H1 (cell line): ENCODE data around the gene KRT34. TPM values are rescaled to one million over a fixed set of nuclear protein-coding genes. Genes with fewer than 3 reads are reported as not detected.

Experiments
- CTCF ChIA-PET: fragments of 300-600 bp; sonication (Branson Sonifier 250); formaldehyde crosslinking; loops from one replicate; lab custom pipeline; 2021; ENCODE audit not compliant: partially characterized antibody; lab: Charles Lee
- POLR2A ChIA-PET: fragments of 300-600 bp; sonication (Branson Sonifier 250); formaldehyde crosslinking; loops from one replicate; lab custom pipeline; 2021; ENCODE audit warnings: inconsistent platforms; ENCODE audit not compliant: partially characterized antibody; lab: Charles Lee
- DNase-seq, 2 experiments: peaks; one replicate each; pipeline versions ENCODE4 v3.0.0 to v3.0.0-alpha.2; 2010 to 2022; ENCODE audit warnings: low spot score in 2 of 2, low read depth in 1 of 2, mixed read lengths in 1 of 2
- FAIRE-seq: peaks from 2 replicates; lab custom pipeline; 2011; peaks lifted over from hg19 to GRCh38; lab: Jason Lieb, UNC
- H2AFZ ChIP-seq: 2 replicates; pipeline ENCODE4 v1.8.1; 2012; ENCODE audit warnings: low read length, inconsistent platforms
- H2AK5ac ChIP-seq: 2 replicates; pipeline ENCODE4 v1.6.1; 2013; ENCODE audit warnings: low read depth, low read length
- H2BK120ac ChIP-seq: replicated peaks from 2 replicates; pipeline ENCODE3; 2013; ENCODE audit warnings: low read depth, low read length, inconsistent platforms
- H2BK12ac ChIP-seq: 2 replicates; pipeline ENCODE4 v1.6.1; 2013; ENCODE audit warnings: low read depth, low read length
- H2BK15ac ChIP-seq: 2 replicates; pipeline ENCODE4 v1.6.1; 2013; ENCODE audit warnings: low read length
- H2BK20ac ChIP-seq: 2 replicates; pipeline ENCODE4 v1.6.1; 2013; ENCODE audit warnings: low read length
- H2BK5ac ChIP-seq: 2 replicates; pipeline ENCODE4 v1.6.1; 2013; ENCODE audit warnings: low read depth, low read length
- H3K14ac ChIP-seq: 2 replicates; pipeline ENCODE4 v1.6.1; 2013; ENCODE audit warnings: inconsistent platforms; ENCODE audit not compliant: insufficient read length
- H3K18ac ChIP-seq: 2 replicates; pipeline ENCODE4 v1.6.1; 2013; ENCODE audit warnings: low read length; ENCODE audit errors: extremely low read depth
- H3K23ac ChIP-seq: 2 replicates; pipeline ENCODE4 v1.6.1; 2013; ENCODE audit warnings: inconsistent platforms; ENCODE audit not compliant: insufficient read length
- H3K23me2 ChIP-seq: 2 replicates; pipeline ENCODE4 v1.6.1; 2013; ENCODE audit warnings: low read depth, low read length
- H3K27ac ChIP-seq: 2 replicates; pipeline ENCODE4 v1.6.1; 2011; ENCODE audit warnings: low read depth, low read length, inconsistent platforms
- H3K27me3 ChIP-seq, 4 experiments: replicated peaks in 1 of 4; 1 replicate in 1 of 4; 2 replicates in 3 of 4; pipeline versions ENCODE4 v1.6.1 to v1.8.1; 2011 to 2013; ENCODE audit warnings: low read length in 3 of 4, mild to moderate bottlenecking in 3 of 4, inconsistent platforms in 2 of 4, mixed read lengths in 2 of 4, moderate library complexity in 1 of 4; ENCODE audit not compliant: control insufficient read depth in 3 of 4, insufficient read depth in 3 of 4; ENCODE audit errors: extremely low read depth in 1 of 4
- H3K36me3 ChIP-seq, 4 experiments: 2 replicates each; pipeline versions ENCODE4 v1.6.1 to v1.8.1; 2011 to 2013; ENCODE audit warnings: mild to moderate bottlenecking in 4 of 4, low read length in 3 of 4, moderate library complexity in 2 of 4, control low read depth in 1 of 4, inconsistent platforms in 1 of 4; ENCODE audit not compliant: insufficient read depth in 4 of 4, control insufficient read depth in 2 of 4
- H3K4ac ChIP-seq: replicated peaks from 2 replicates; pipeline ENCODE3; 2013; ENCODE audit warnings: low read length, low read depth, mixed read lengths, inconsistent platforms; ENCODE audit not compliant: insufficient read length
- H3K4me1 ChIP-seq, 4 experiments: replicated peaks in 1 of 4; 1 replicate in 1 of 4; 2 replicates in 3 of 4; pipeline versions ENCODE4 v1.6.1 to v1.8.1; 2011 to 2013; ENCODE audit warnings: low read length in 3 of 4, inconsistent platforms in 2 of 4, mixed read lengths in 1 of 4; ENCODE audit not compliant: insufficient read depth in 4 of 4, control insufficient read depth in 3 of 4
- H3K4me2 ChIP-seq, 2 experiments: 2 replicates each; pipeline versions ENCODE4 v1.6.1 to v1.8.1; 2011 to 2013; ENCODE audit warnings: low read depth in 2 of 2, low read length in 2 of 2, control low read depth in 1 of 2, inconsistent platforms in 1 of 2, mild to moderate bottlenecking in 1 of 2; ENCODE audit not compliant: insufficient read depth in 1 of 2
- H3K4me3 ChIP-seq, 4 experiments: fragments of 200-600, 300-600 bp in 1 of 4; sonication (generic), shearing (Covaris generic), sonication (Bioruptor Twin) in 1 of 4; 2 replicates each; pipeline versions ENCODE4 v1.5.1 to v1.8.1; 2011 to 2016; ENCODE audit warnings: low read length in 4 of 4, low read depth in 3 of 4, control low read depth in 2 of 4, inconsistent platforms in 2 of 4, mild to moderate bottlenecking in 2 of 4, mixed read lengths in 1 of 4, moderate library complexity in 1 of 4; ENCODE audit not compliant: insufficient read depth in 2 of 4; ENCODE audit errors: extremely low read depth in 1 of 4
- H3K56ac ChIP-seq: replicated peaks from 2 replicates; pipeline ENCODE3; 2013; ENCODE audit warnings: low read depth, mild to moderate bottlenecking, mixed read lengths, low read length, inconsistent platforms; ENCODE audit not compliant: insufficient read length
- H3K79me1 ChIP-seq: 2 replicates; pipeline ENCODE4 v1.6.1; 2013; ENCODE audit warnings: low read depth, low read length, control low read depth
- H3K79me2 ChIP-seq, 2 experiments: 2 replicates each; pipeline versions ENCODE4 v1.6.1 to v1.8.1; 2012 to 2013; ENCODE audit warnings: low read length in 2 of 2, mild to moderate bottlenecking in 2 of 2, inconsistent platforms in 1 of 2; ENCODE audit not compliant: insufficient read depth in 2 of 2, control insufficient read depth in 1 of 2
- H3K9ac ChIP-seq, 4 experiments: replicated peaks in 1 of 4; 1 replicate in 1 of 4; 2 replicates in 3 of 4; pipeline versions ENCODE4 v1.6.1 to v1.8.1; 2011 to 2013; ENCODE audit warnings: low read depth in 3 of 4, low read length in 3 of 4, control low read depth in 2 of 4, mild to moderate bottlenecking in 2 of 4, moderate library complexity in 2 of 4, inconsistent platforms in 1 of 4; ENCODE audit errors: extremely low read depth in 1 of 4
- H3K9me3 ChIP-seq, 2 experiments: 2 replicates each; pipeline versions ENCODE4 v1.6.1 to v1.8.1; 2012 to 2013; ENCODE audit warnings: mild to moderate bottlenecking in 2 of 2, moderate library complexity in 2 of 2, control low read depth in 1 of 2, inconsistent platforms in 1 of 2, low read depth in 1 of 2, low read length in 1 of 2, mixed read lengths in 1 of 2; ENCODE audit not compliant: insufficient read depth in 2 of 2
- H4K20me1 ChIP-seq, 2 experiments: replicated peaks in 1 of 2; 2 replicates each; pipeline versions ENCODE3 to v1.8.1; 2011 to 2013; ENCODE audit warnings: inconsistent platforms in 2 of 2, low read length in 2 of 2, mild to moderate bottlenecking in 1 of 2; ENCODE audit not compliant: insufficient read depth in 2 of 2, control insufficient read depth in 1 of 2
- H4K5ac ChIP-seq: 2 replicates; pipeline ENCODE4 v1.6.1; 2013; ENCODE audit warnings: low read length, low read depth, mixed read lengths, inconsistent platforms; ENCODE audit not compliant: insufficient read length
- H4K8ac ChIP-seq: 2 replicates; pipeline ENCODE4 v1.8.0; 2013; ENCODE audit warnings: mild to moderate bottlenecking, moderate library complexity, low read length, inconsistent platforms; ENCODE audit not compliant: insufficient read depth; ENCODE audit errors: extremely low read depth
- H4K91ac ChIP-seq: replicated peaks from 2 replicates; pipeline ENCODE3; 2013; ENCODE audit warnings: low read length, mixed read lengths, inconsistent platforms; ENCODE audit not compliant: insufficient read length
- FOSL1 ChIP-seq: IDR thresholded peaks from 2 replicates; pipeline ENCODE4 v1.6.1; 2011; ENCODE audit warnings: mild to moderate bottlenecking, low read depth, low read length, moderate library complexity; ENCODE audit not compliant: insufficient read depth
- KDM1A ChIP-seq: fragments of 200-600, 300-600 bp; sonication (generic); IDR thresholded peaks from 2 replicates; pipeline ENCODE4 v1.7.1; 2016; ENCODE audit warnings: mild to moderate bottlenecking, low read length, borderline replicate concordance
- MAFK ChIP-seq: IDR thresholded peaks from 2 replicates; pipeline ENCODE4 v1.6.1; 2012; ENCODE audit warnings: low read depth, mild to moderate bottlenecking, improper control_type of control experiment, low read length
- RNF2 ChIP-seq: fragments of 200-900, 300-1000 bp; sonication (generic); IDR thresholded peaks from 2 replicates; pipeline ENCODE4 v1.7.1; 2016; ENCODE audit warnings: borderline replicate concordance, low read depth, mild to moderate bottlenecking, antibody characterized with exemption, low read length; ENCODE audit not compliant: poor library complexity, severe bottlenecking; ENCODE audit errors: missing control alignments
- SP4 ChIP-seq: IDR thresholded peaks from 2 replicates; pipeline ENCODE4 v1.6.1; 2012; ENCODE audit warnings: low read length, inconsistent platforms
- TAF7 ChIP-seq: optimal IDR thresholded peaks from 2 replicates; pipeline ENCODE3; 2011; ENCODE audit warnings: low read depth, mild to moderate bottlenecking, inconsistent platforms, low read length, moderate library complexity, borderline replicate concordance
- WGBS, 2 experiments: shearing (Covaris generic) in 1 of 2; methylation state at CpG; one replicate each; pipeline versions ENCODE4 v1.1.6 to v1.1.7; 2013 to 2015; ENCODE audit warnings: low lambda C conversion rate in 2 of 2, mixed read lengths in 2 of 2, inconsistent platforms in 1 of 2, low coverage in 1 of 2, missing lambda C conversion rate in 1 of 2; ENCODE audit not compliant: insufficient replicate concordance in 2 of 2, insufficient coverage in 1 of 2, insufficient read length in 1 of 2; ENCODE audit errors: extremely low coverage in 1 of 2, missing lambda C conversion rate in 1 of 2; 5-methylcytosine and 5-hydroxymethylcytosine counted together
- polyA plus RNA-seq, 7 experiments: library from polyadenylated mRNA; depleted of rRNA in 3 of 7; stranded (reverse) in 5 of 7; unstranded in 2 of 7; fragments of >200 nt in 5 of 7; fragments of 200-250 nt in 2 of 7; gene quantifications; 1 replicate in 5 of 7; 2 replicates in 1 of 7; 4 replicates in 1 of 7; pipeline versions ENCODE4 v1.2.1 to v1.2.3, GENCODE V29; 2011 to 2013; ENCODE audit warnings: missing spikeins in 2 of 7, mixed read lengths in 2 of 7
- total RNA-seq: library from RNA; stranded (reverse); fragmentation: NEBNext Ultra II Directional; extraction: Animal tissue kit (Norgen Biotek cat#: 25700); gene quantifications from 2 replicates; pipeline ENCODE4 v1.2.1, GENCODE V29; 2021

The KRT34 gene
- total and polyA plus RNA-seq, 2 of the 8 experiments (the other 6 are each of a cell fraction or from before 2014, with no cell fraction given): not detected

DNA sequence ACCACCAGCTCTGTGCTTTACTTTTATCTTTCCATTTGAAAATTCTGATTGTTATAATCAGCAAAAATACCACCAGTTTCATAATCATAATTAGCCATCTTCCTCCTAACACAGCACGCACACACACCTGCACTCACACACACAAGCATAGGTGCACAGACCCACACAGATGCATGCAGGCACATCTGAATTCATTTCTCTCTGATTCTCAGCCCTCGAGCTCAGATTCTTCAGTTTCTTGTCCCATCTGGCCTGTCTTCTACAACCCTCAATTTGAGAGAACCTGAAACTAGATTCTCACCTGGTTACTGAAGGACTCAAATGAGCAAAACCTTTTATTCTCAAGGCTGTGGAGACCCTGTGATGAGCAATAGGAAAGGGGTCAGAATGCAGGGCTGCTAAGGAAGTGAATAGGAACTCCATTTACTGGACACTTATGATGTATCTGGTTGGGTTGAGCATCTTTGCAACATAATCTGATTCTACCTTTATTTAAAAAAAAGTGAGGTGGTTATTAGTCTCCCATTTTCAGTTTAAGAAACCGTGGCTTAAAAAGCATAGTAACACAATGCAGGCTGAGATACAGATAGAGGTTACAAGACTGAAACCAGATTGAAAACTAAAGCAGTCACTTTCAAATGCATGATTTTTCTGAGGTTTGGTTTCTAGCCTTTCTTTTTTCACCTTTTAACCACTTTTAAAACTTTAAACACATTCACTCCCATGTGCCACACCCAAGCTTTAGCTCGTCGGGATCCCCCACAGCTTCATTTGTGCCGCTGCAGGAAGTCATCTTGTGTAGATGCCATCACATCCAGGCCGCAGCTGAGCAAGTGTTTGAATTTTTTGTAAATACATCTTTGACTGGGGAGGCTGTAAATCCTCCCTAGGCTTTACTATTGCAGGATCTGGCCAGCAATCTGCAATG is 40.9 kb downstream of the KRT34 start:
- no peak overlapping the region for H3K4me3 ChIP-seq
- FAIRE-seq: no peak
- no peak overlapping the region for H3K9ac ChIP-seq
- TF ChIP-seq FOSL1: no peak
- no peak for TF ChIP-seq MAFK
- TF ChIP-seq SP4: no peak
- no peak for TF ChIP-seq TAF7
- TF ChIP-seq KDM1A: no peak
- TF ChIP-seq RNF2: no peak

More for the DNA sequence above, 40.9 kb downstream of the KRT34 start:
- H4K8ac ChIP-seq: no peak overlapping the region
- no peak overlapping the region for H4K5ac ChIP-seq
- H2BK5ac ChIP-seq: no peak overlapping the region
- H3K79me1 ChIP-seq: no peaks in the 10 kb centered on the region
- no peaks in the 10 kb centered on the region for H3K36me3 ChIP-seq
- H3K4me1 ChIP-seq: no peaks in the 10 kb centered on the region
- no peak overlapping the region for H3K18ac ChIP-seq
- no peaks in the 10 kb centered on the region for H4K20me1 ChIP-seq
- H3K79me2 ChIP-seq: no peaks in the 10 kb centered on the region
- 88% methylated on average over 7 of the region's 7 CpGs; no CpG with 5 or more reads in 1 of the 2 experiments for WGBS, 2 experiments
- H3K23ac ChIP-seq: no peak overlapping the region
- no peak overlapping the region for H2AFZ ChIP-seq
- no peak overlapping the region for H2BK120ac ChIP-seq
- ChIA-PET CTCF (interaction anchor here (0.6 to 2.7 kb wide), 4 partner anchors 12 to 301 kb away, joined by 3 to 8 read pairs (median 4); no protein-coding TSS in a partner anchor), POLR2A (interaction anchor here (1.0 kb wide), 1 partner anchor 27 kb away, joined by 3 read pairs; no protein-coding TSS in a partner anchor)
- H2BK12ac ChIP-seq: no peak overlapping the region
- H4K91ac ChIP-seq: no peak overlapping the region
- H3K14ac ChIP-seq: no peak overlapping the region
- H3K27me3 ChIP-seq: no peaks in the 10 kb centered on the region
- no peak overlapping the region for H3K27ac ChIP-seq
- H3K4me2 ChIP-seq: no peak overlapping the region
- peaks cover 0 to 10% of the 10 kb centered on the region in 2 experiments; a peak in 2 of 4 replicates for H3K9me3 ChIP-seq
- no peak overlapping the region for H3K56ac ChIP-seq
- H3K4ac ChIP-seq: no peak overlapping the region
- H2BK15ac ChIP-seq: no peak overlapping the region
- no peak overlapping the region for H2AK5ac ChIP-seq
- H2BK20ac ChIP-seq: no peak overlapping the region
- DNase-seq: no peak
- H3K23me2 ChIP-seq: no peaks in the 10 kb centered on the region
